HEK293T (cell line): ENCODE data around the gene FAM162B.

Experiments used
- CTCF ChIA-PET: fragments of 350-600 bp; formaldehyde crosslinking; extraction: SDS; loops from one replicate; lab custom pipeline; 2021; ENCODE audit warnings: antibody characterized with exemption, inconsistent platforms; lab: Yijun Ruan, JAX
- POLR2A ChIA-PET: fragments of 350-600 bp; formaldehyde crosslinking; extraction: SDS; loops from one replicate; lab custom pipeline; 2020; ENCODE audit warnings: antibody characterized with exemption, inconsistent platforms; lab: Yijun Ruan, JAX
- DNase-seq: peaks from one replicate; pipeline ENCODE4 v3.0.0; 2012; ENCODE audit warnings: mixed read lengths; ENCODE audit errors: extremely low spot score
- ARNT ChIP-seq: fragments of 450-650 bp; IDR thresholded peaks from 2 replicates; pipeline ENCODE4 v1.6.1; 2017; ENCODE audit warnings: mild to moderate bottlenecking
- BHLHE40 ChIP-seq: fragments of 450-650 bp; IDR thresholded peaks from 2 replicates; pipeline ENCODE4 v1.6.1; 2016; ENCODE audit warnings: mild to moderate bottlenecking, moderate library complexity, borderline replicate concordance
- CTBP1 ChIP-seq: fragments of 450-650 bp; IDR thresholded peaks from 2 replicates; pipeline ENCODE4 v1.6.1; 2016; ENCODE audit warnings: borderline replicate concordance
- ELF4 ChIP-seq: fragments of 450-650 bp; IDR thresholded peaks from 2 replicates; pipeline ENCODE4 v1.6.1; 2017; ENCODE audit warnings: antibody characterized with exemption
- FOXA1 ChIP-seq: fragments of 450-650 bp; IDR thresholded peaks from 2 replicates; pipeline ENCODE4 v1.6.1; 2016; ENCODE audit warnings: mild to moderate bottlenecking
- FOXK2 ChIP-seq: fragments of 450-650 bp; IDR thresholded peaks from 2 replicates; pipeline ENCODE4 v1.6.1; 2016; ENCODE audit warnings: mild to moderate bottlenecking
- FOXM1 ChIP-seq: fragments of 450-650 bp; IDR thresholded peaks from 2 replicates; pipeline ENCODE4 v1.6.1; 2017; ENCODE audit warnings: mild to moderate bottlenecking, borderline replicate concordance
- HDGF ChIP-seq: fragments of 450-650 bp; IDR thresholded peaks from 2 replicates; pipeline ENCODE4 v1.6.1; 2017; ENCODE audit warnings: antibody characterized with exemption, borderline replicate concordance
- L3MBTL2 ChIP-seq: fragments of 450-650 bp; conservative IDR thresholded peaks from 2 replicates; pipeline ENCODE4 v1.6.1; 2016; ENCODE audit warnings: mild to moderate bottlenecking
- LEF1 ChIP-seq: fragments of 450-650 bp; IDR thresholded peaks from 2 replicates; pipeline ENCODE4 v1.6.1; 2017; ENCODE audit warnings: mild to moderate bottlenecking, borderline replicate concordance
- NFRKB ChIP-seq: fragments of 450-650 bp; IDR thresholded peaks from 2 replicates; pipeline ENCODE4 v1.6.1; 2016; ENCODE audit warnings: mild to moderate bottlenecking, moderate library complexity
- SP1 ChIP-seq: fragments of 450-650 bp; IDR thresholded peaks from 2 replicates; pipeline ENCODE4 v1.6.1; 2017
- SUZ12 ChIP-seq: fragments of 450-650 bp; IDR thresholded peaks from 2 replicates; pipeline ENCODE4 v1.6.1; 2016; ENCODE audit warnings: mild to moderate bottlenecking
- TARDBP ChIP-seq: fragments of 450-650 bp; IDR thresholded peaks from 2 replicates; pipeline ENCODE4 v1.6.1; 2016
- ZNF384 ChIP-seq: fragments of 450-650 bp; IDR thresholded peaks from 2 replicates; pipeline ENCODE4 v1.6.1; 2016
- TF ChIP-seq, protein P1 (sequence below): fragments of 450-650 bp; IDR thresholded peaks from 2 replicates; pipeline ENCODE4 v1.6.1; 2016

Gene FAM162B

DNA sequence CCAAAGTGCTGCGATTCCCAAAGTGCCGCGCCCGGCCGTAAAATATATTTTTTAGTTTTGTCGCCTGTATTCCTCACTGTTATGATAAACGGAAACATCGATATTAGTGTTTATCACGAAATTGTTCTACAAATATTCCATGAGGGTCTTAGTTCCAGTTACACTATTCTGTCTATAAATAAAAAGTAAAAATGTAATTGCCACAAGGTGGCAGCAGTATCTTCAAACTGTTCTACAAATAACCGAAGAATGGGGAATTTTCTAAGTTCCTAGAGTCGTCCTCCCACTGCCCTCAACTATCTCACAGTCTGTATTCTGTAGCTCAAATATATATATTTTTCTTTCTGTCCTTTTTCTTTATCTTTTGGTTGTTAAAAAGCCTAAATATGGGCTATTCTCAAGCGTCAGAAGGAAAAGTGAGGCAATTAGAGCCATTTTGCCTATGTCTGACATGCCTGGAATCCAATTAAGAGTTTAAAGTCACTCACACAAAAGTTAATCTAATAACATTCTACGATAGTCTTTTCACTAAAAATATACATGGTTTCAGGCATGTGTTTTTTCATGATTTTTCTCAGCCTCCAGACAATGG lies 14.2 kb upstream of the FAM162B start:
- CTCF ChIA-PET = interaction anchor here (0.5 to 0.7 kb wide), 2 partner anchors 147 to 344 kb away, joined by 3 read pairs; no protein-coding TSS in a partner anchor
- no peak for TF ChIP-seq ARNT
- TF ChIP-seq, protein P1, sequence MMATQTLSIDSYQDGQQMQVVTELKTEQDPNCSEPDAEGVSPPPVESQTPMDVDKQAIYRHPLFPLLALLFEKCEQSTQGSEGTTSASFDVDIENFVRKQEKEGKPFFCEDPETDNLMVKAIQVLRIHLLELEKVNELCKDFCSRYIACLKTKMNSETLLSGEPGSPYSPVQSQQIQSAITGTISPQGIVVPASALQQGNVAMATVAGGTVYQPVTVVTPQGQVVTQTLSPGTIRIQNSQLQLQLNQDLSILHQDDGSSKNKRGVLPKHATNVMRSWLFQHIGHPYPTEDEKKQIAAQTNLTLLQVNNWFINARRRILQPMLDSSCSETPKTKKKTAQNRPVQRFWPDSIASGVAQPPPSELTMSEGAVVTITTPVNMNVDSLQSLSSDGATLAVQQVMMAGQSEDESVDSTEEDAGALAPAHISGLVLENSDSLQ = no peak
- TF ChIP-seq BHLHE40 = no peak
- TF ChIP-seq L3MBTL2 = no peak
- no peak for TF ChIP-seq FOXA1
- TF ChIP-seq NFRKB = no peak
- DNase-seq = peak; percentile 46
- POLR2A ChIA-PET = no interaction called here

DNA sequence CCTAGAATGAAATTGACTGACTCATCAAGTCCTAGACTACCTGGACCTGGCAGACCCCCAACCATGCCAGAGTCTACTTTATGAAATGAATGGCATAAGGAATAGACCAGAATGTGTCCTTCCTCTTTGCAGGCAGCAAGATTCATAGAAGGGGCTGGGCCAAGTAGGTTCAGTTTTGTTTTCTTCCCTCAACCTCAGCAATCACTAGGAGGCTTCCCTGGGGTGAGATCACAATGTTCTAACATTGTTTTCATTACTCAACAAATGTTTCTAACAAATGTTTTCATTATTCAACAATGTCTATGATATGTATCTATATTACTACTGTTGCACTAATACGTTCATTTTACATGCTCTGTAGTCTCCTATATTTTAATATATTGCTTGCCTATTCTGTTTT lies 8.4 kb upstream of the FAM162B start:
- no peak for TF ChIP-seq FOXM1
- TF ChIP-seq ARNT = no peak
- no peak for TF ChIP-seq TARDBP
- TF ChIP-seq ZNF384 = no peak
- TF ChIP-seq SP1 = no peak
- TF ChIP-seq NFRKB = no peak
- TF ChIP-seq, protein P1 = no peak
- no peak for TF ChIP-seq BHLHE40
- TF ChIP-seq FOXA1 = no peak
- no peak for TF ChIP-seq HDGF
- no peak for TF ChIP-seq L3MBTL2
- TF ChIP-seq LEF1 = no peak
- TF ChIP-seq CTBP1 = no peak
- no peak for TF ChIP-seq SUZ12
- no peak for TF ChIP-seq FOXK2
- no peak for TF ChIP-seq ELF4
- ChIA-PET POLR2A (no interaction called here), CTCF (no interaction called here)
- DNase-seq = no peak

DNA sequence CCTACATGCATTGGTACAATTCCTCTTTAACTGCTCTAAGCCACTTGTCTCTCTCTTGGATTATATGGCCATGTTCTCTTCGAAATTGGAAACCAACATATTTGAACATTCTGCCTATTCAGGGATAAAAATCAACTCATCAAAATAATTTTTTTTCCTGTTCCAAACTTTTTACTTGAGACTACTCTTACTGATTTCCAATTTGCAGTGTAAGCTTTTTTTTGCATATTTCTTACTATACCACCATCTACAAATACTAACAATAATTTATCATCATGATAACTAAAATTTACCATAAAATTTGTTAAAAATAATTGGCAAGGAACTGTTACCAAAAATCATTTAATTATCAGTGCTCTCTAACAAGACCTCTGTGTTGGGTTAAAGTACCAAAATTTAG lies 6.9 kb upstream of the FAM162B start:
- ChIA-PET POLR2A (no interaction called here), CTCF (no interaction called here)
- TF ChIP-seq ZNF384 (no peak), ELF4 (no peak), ARNT (no peak), L3MBTL2 (no peak), HDGF (no peak), BHLHE40 (no peak), LEF1 (no peak), FOXM1 (no peak)
- no peak for DNase-seq

DNA sequence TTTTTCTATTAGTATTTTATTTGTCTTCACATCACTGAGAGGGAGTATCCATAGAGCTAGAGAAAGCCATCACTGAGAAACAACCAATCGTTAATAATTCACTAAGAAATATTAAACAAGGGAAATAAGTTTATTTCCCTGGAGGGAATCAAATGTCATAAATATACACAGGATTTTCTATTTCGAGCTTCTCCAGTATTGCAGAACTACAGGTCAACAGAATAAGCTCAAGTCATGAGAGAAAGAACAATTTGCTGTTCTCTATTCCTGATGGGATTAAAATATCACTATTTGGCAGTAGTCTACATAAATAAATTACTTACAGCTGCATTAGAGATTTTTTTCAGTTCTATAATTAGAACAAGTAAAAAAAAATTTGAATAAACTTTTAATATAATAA lies 2.2 kb upstream of the FAM162B start:
- TF ChIP-seq CTBP1 (no peak), FOXA1 (no peak), NFRKB (no peak), ELF4 (no peak), HDGF (no peak)
- DNase-seq = no peak
- CTCF ChIA-PET = no interaction called here
- POLR2A ChIA-PET = no interaction called here

DNA sequence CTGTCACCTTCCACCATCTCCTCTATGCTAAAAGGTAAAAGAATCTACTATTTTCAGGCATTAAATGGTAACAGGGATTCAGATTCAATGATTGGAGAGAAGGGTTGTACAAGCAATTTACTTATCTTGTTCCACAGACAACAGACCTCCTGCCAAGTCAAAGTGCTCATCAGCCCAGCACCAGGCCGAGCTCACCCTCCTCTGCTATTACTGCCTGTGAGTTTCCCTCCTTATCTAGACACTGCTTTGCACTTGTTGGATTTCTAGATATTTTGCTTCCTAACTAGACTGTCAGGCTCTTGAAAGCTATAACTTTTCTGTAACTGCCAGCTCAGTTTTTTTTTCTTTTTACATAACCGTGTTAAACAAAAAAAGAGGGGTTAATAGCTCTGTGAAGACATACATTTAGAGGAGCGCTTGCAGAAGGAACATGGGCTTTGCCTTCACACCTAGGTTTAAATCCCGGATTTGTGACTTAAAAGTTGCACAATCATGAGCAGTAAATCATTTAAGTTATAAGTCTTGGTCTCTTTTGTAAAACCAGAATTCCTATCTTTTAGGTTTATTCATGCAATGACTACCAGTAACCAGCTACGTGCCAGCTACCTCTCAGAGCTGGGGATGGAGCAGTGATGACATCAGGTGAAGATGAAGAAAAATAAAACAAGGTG lies 1.1 kb upstream of the FAM162B start:
- ChIA-PET POLR2A (no interaction called here), CTCF (no interaction called here)
- TF ChIP-seq ARNT (no peak), L3MBTL2 (no peak), LEF1 (no peak), ELF4 (no peak), FOXM1 (no peak), ZNF384 (no peak), SP1 (no peak), FOXA1 (no peak), HDGF (no peak), CTBP1 (no peak), FOXK2 (no peak), NFRKB (no peak), SUZ12 (no peak), BHLHE40 (no peak), TARDBP (no peak)
- TF ChIP-seq, protein P1 = no peak
- DNase-seq = no peak

DNA sequence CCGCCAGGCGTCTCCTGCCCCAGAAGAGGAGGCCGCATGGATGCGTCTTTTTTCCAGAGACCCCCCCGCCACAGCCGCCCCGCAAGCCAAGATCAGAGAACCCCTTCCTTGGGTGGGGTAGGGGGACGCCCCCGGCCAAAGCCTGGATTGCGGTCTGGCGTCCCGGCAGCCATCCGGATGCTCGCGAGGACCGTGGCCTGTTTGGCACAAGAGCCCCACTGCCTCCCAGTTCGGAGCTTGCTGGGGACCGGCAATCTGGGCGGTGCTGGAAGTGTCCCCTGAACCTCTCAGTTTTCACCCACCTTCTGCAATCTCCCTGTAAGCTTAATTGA lies 924 bp downstream of the FAM162B start:
- no peak for TF ChIP-seq LEF1
- no peak for TF ChIP-seq BHLHE40
- TF ChIP-seq ZNF384 = no peak
- TF ChIP-seq FOXK2 = no peak
- no peak for TF ChIP-seq FOXM1
- POLR2A ChIA-PET = no interaction called here
- no peak for DNase-seq
- CTCF ChIA-PET = no interaction called here
